Measurements from ENCODE around the gene FCER1G. TPM values are rescaled to one million over a fixed set of nuclear protein-coding genes. Genes with fewer than 3 reads are reported as not detected.
"Not testable (repeated sequence)": the region's sequence is repeated elsewhere in the genome, so short reads cannot be mapped to it uniquely, and the experiment has no call there.

FCER1G gene
- polyA plus RNA-seq, 2 donors, result 10.0 to 14.0 TPM

DNA sequence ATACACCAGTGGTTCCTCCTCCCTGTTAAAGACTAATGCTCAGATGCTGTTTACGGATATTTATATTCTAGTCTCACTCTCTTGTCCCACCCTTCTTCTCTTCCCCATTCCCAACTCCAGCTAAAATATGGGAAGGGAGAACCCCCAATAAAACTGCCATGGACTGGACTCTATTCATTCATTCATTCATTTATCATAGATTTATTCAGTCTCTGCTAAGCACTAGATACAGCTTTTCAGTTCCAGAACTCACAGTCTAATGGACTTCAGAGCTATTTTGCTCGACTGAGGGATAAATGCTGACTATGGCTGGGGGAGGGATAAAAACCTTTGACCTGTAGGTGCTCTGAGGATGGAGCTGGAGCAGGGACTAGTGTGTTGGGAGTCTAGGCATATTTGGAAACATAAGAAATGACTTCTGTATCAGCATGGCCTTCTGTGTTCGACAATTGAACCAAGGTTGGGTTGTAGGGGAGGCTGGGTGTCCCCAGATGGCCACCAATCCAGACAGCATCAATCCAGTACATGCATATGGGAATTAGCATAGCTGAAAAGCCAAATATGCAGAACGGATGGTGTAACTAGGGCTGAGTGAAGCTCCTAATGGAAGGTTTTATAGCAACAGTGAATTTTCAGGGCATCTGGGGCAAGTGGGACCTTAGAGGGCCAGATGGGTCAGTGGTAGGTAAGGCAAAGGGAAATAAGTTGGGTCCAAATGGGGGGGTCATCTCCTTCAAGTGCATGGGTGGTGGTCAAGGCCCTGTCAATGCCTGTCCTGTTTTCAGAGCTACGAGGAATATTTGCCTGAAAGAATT lies 4.2 kb downstream of the FCER1G start:
- WGBS, 2 donors, result 87 to 90% methylated on average over 5 of the region's 5 CpGs
- H3K36me3 ChIP-seq (ENCODE audit: control insufficient read depth in 2 of 2, insufficient read depth in 2 of 2, low read length in 1 of 2), result peaks cover 0 to 6% of the 10 kb centered on the region in 2 donors
- no peak overlapping the region for H3K4me3 ChIP-seq (ENCODE audit: low read depth in 1 of 2, low read length in 2 of 2)
- no peaks in the 10 kb centered on the region for H3K27me3 ChIP-seq (ENCODE audit: control insufficient read depth in 1 of 2, insufficient read depth in 2 of 2, low read length in 2 of 2)
- H3K27ac ChIP-seq (ENCODE audit: low read depth in 2 of 2, low read length in 1 of 2), result no peak overlapping the region
- H3K4me1 ChIP-seq (ENCODE audit: control insufficient read depth in 2 of 2, insufficient read depth in 2 of 2, low read length in 1 of 2), result no peaks in the 10 kb centered on the region
- H3K9me3 ChIP-seq (ENCODE audit: control insufficient read depth in 2 of 2, insufficient read depth in 1 of 2, low read depth in 1 of 2, low read length in 1 of 2), result no peaks in the 10 kb centered on the region

DNA sequence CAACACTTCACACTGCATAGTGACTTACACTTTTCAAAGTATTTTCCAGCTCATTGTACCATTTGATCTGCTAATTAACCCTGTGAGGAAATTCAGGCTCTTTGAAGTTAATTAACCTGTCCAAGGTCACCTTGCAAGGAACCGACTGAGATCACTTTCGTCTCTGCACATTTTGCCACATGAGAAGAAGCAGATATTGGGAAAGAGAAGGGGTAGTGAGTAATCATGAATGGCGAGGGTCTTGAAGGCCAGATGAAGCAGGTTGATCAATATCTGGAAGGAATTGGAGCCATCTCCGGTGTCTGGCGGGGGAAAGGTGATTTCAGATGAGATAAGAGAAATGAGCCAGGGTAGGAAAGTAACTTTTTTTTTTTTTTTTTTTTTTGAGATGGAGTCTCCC lies 4.9 kb downstream of the FCER1G start:
- no peaks in the 10 kb centered on the region for H3K9me3 ChIP-seq (ENCODE audit: control insufficient read depth in 2 of 2, insufficient read depth in 1 of 2, low read depth in 1 of 2, low read length in 1 of 2)
- H3K27ac ChIP-seq (ENCODE audit: low read depth in 2 of 2, low read length in 1 of 2), result no peak overlapping the region
- no peaks in the 10 kb centered on the region for H3K27me3 ChIP-seq (ENCODE audit: control insufficient read depth in 1 of 2, insufficient read depth in 2 of 2, low read length in 2 of 2)
- no peak overlapping the region for H3K4me3 ChIP-seq (ENCODE audit: low read depth in 1 of 2, low read length in 2 of 2)
- WGBS, 2 donors, result 84 to 85% methylated on average over 5 of the region's 5 CpGs
- peaks cover 0 to 3% of the 10 kb centered on the region in 2 donors for H3K36me3 ChIP-seq (ENCODE audit: control insufficient read depth in 2 of 2, insufficient read depth in 2 of 2, low read length in 1 of 2)
- H3K4me1 ChIP-seq (ENCODE audit: control insufficient read depth in 2 of 2, insufficient read depth in 2 of 2, low read length in 1 of 2), result no peaks in the 10 kb centered on the region

DNA sequence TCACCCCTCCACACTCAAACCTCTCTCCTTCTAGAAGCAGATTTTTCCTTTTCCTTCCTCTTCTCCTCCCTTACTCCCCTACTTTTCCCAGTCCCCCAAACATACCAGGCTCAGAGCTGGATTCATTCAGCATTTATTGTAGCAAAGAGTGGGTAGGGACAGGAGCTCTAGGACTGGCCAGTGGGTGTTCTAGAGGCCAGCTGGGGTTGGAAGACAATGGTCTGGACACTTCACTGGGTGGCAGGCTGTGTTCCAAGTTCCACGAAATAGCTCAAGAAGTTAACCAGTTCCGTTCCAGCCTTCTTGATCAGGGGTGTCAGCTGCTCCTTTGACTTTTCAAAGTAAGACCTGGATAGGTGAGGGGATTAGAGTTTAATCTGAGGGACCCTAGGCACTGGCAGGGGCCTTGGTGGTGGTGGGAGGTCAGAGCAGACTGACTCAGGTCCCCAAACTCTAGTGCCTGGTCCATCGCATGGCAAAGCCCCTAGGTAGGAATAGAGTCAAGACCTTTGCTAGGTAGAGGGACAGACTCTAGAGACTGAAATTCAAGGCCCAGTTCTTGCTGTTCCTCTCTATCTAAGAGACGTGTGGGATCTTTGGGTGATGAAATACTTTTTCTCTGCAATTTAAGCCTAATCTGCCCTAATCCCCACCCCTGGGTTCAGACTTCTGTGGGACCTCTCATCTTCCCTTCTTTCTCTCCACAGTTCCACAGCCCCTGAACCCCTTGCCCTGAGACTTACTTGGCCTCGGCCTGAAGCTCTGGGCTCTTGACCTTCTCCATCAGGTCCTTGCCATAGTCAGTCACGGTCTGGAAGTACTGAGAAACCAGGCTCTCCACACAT lies 7.3 kb downstream of the FCER1G start:
- Histone ChIP-seq H3K4me1 (ENCODE audit: control insufficient read depth in 2 of 2, insufficient read depth in 2 of 2, low read length in 1 of 2) (peaks cover 0 to 8% of the 10 kb centered on the region in 2 donors), H3K27ac (ENCODE audit: low read depth in 2 of 2, low read length in 1 of 2) (no peak overlapping the region), H3K9me3 (ENCODE audit: control insufficient read depth in 2 of 2, insufficient read depth in 1 of 2, low read depth in 1 of 2, low read length in 1 of 2) (no peaks in the 10 kb centered on the region), H3K27me3 (ENCODE audit: control insufficient read depth in 1 of 2, insufficient read depth in 2 of 2, low read length in 2 of 2) (no peaks in the 10 kb centered on the region), H3K4me3 (ENCODE audit: low read depth in 1 of 2, low read length in 2 of 2) (no peak overlapping the region), H3K36me3 (ENCODE audit: control insufficient read depth in 2 of 2, insufficient read depth in 2 of 2, low read length in 1 of 2) (no peaks in the 10 kb centered on the region)
- 80 to 83% methylated on average over 6 of the region's 6 CpGs for WGBS, 2 donors

DNA sequence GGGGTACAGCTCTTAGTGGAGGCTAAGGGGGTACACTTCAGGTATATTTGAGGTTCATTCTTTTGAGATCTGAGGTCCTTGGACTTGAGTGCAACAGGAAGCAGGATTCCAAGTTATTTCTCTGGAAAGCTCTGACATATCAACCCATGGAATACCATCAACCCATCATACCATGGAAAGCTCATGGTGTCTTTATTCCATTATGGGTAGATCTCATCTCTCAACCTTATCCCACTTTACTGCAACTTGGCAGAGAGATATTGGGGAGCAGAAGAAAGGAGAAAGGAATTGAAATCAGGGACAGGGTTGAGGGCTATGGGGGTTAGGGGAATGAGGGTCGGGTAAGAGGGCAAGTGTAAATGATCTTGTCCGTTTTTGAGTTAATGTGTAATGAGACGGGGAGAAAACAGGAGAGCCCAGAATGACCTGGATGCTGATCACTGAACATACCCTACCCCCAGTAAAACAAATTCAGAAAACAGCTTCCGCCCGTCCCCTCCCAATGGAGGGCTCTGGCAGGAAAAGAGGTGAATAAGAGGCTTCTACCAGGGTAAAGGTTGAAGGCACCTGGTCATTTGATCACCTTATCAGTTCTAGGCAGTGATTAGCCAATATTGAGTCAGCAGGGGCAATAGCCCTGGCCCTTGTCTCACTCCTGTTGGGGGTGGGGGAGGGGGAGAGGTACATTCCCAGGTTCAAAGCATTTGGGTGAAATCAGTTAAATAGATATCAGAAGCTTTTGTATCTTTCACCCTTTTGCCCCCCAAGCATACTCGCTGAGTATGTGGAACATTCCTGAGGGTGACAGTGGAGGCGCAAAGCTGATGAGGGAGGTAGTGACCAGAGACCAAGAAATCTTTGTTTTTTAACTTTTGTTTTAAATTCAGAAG lies 9.0 kb downstream of the FCER1G start:
- H3K9me3 ChIP-seq (ENCODE audit: control insufficient read depth in 2 of 2, insufficient read depth in 1 of 2, low read depth in 1 of 2, low read length in 1 of 2), result no peaks in the 10 kb centered on the region
- no peak overlapping the region for H3K4me3 ChIP-seq (ENCODE audit: low read depth in 1 of 2, low read length in 2 of 2)
- no peaks in the 10 kb centered on the region for H3K27me3 ChIP-seq (ENCODE audit: control insufficient read depth in 1 of 2, insufficient read depth in 2 of 2, low read length in 2 of 2)
- whole genome bisulfite sequencing, 2 donors, result 80 to 86% methylated on average over 7 of the region's 7 CpGs
- peaks cover 2 to 8% of the 10 kb centered on the region in 2 donors for H3K4me1 ChIP-seq (ENCODE audit: control insufficient read depth in 2 of 2, insufficient read depth in 2 of 2, low read length in 1 of 2)
- H3K27ac ChIP-seq (ENCODE audit: low read depth in 2 of 2, low read length in 1 of 2), result no peak overlapping the region
- H3K36me3 ChIP-seq (ENCODE audit: control insufficient read depth in 2 of 2, insufficient read depth in 2 of 2, low read length in 1 of 2), result peaks cover 0 to 12% of the 10 kb centered on the region in 2 donors

DNA sequence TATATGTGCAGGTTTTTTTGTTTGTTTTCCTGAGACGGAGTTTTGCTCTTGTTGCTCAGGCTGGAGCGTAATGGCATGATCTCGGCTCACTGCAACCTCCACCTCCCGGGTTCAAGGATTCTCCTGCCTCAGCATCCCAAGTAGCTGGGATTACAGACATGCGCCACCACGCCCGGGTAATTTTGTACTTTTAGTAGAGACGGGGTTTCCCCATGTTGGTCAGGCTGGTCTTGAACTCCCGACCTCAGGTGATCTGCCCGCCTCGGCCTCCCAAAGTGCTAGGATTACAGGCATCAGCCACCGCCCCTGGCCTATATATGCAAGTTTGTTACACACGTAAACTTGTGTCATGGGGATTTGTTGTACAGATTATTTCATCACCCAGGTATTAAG lies 9.6 kb downstream of the FCER1G start:
- 71 to 82% methylated on average over 12 to 13 of the region's 13 CpGs for WGBS, 2 donors
- H3K27ac ChIP-seq (ENCODE audit: low read depth in 2 of 2, low read length in 1 of 2), result not testable (repeated sequence)
- H3K36me3 ChIP-seq (ENCODE audit: control insufficient read depth in 2 of 2, insufficient read depth in 2 of 2, low read length in 1 of 2), result peaks cover 0 to 16% of the 10 kb centered on the region in 2 donors

DNA sequence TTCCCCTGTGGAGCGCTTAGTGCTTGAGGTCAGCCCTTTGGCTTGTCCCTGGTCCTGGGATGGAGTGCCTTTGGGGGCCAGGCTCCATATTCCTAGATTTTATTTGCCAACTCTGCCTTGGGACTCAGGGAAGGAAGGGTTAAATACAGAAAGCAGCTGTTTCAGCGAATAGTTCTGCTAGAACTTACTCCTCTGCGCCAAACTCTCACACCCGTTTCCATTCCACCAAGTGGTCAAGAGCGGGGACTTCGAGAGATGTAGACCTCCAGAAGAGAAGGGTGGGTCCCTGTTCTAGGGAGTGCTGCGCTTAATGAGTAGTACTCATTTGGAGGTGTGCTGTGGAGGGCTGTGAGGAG lies 10.1 kb downstream of the FCER1G start:
- H3K4me3 ChIP-seq (ENCODE audit: low read depth in 1 of 2, low read length in 2 of 2), result no peak overlapping the region
- WGBS, 2 donors, result 67 to 70% methylated on average over 7 of the region's 7 CpGs
- H3K27ac ChIP-seq (ENCODE audit: low read depth in 2 of 2, low read length in 1 of 2), result peak overlapping the region; percentile 64 to 81
- no peaks in the 10 kb centered on the region for H3K9me3 ChIP-seq (ENCODE audit: control insufficient read depth in 2 of 2, insufficient read depth in 1 of 2, low read depth in 1 of 2, low read length in 1 of 2)
- H3K36me3 ChIP-seq (ENCODE audit: control insufficient read depth in 2 of 2, insufficient read depth in 2 of 2, low read length in 1 of 2), result peaks cover 0 to 18% of the 10 kb centered on the region in 2 donors
- H3K27me3 ChIP-seq (ENCODE audit: control insufficient read depth in 1 of 2, insufficient read depth in 2 of 2, low read length in 2 of 2), result no peaks in the 10 kb centered on the region
- peaks cover 2 to 8% of the 10 kb centered on the region in 2 donors for H3K4me1 ChIP-seq (ENCODE audit: control insufficient read depth in 2 of 2, insufficient read depth in 2 of 2, low read length in 1 of 2)

More for the DNA sequence above, 9.6 kb downstream of the FCER1G start:
- not testable (repeated sequence) for H3K9me3 ChIP-seq (ENCODE audit: control insufficient read depth in 2 of 2, insufficient read depth in 1 of 2, low read depth in 1 of 2, low read length in 1 of 2); H3K4me1 ChIP-seq (ENCODE audit: control insufficient read depth in 2 of 2, insufficient read depth in 2 of 2, low read length in 1 of 2); H3K27me3 ChIP-seq (ENCODE audit: control insufficient read depth in 1 of 2, insufficient read depth in 2 of 2, low read length in 2 of 2); H3K4me3 ChIP-seq (ENCODE audit: low read depth in 1 of 2, low read length in 2 of 2)

DNA sequence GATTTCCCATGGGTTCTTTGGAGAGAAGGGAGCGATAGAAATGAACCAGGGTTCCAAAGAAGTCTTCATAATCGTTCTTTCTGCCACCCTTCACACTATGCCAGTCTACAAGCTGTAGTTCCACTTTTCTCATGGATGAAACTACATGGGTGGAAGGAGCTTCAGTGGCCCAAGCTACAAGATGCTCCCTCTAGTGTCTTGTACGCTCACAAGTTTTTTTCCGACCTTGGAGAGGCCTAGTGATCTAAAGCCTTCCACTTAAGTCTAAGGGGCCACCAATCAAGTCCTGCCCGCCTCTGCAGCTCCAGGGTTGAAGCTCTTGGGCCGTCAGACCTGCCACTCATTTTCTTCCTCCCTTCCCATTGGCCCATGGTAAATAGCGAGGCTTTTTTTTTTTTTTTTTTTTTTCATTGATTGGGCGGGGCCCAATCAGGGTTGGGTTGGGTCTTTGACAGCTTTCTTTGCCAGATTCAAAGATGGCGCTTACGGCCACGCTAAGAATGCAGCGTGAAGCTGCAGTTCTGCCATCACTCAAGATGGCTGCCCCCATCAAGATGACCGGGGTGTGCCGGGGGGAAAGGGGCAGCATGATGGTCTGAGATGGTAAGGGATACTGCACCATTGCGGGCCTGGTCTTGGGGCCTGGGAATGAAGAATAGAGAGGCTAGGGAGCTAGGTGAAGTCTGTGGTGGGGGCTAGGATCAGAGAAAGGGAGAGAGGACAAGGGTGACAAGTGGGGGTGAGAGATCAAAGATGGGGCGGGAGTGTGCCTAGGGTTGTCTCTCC lies 10.6 kb downstream of the FCER1G start, which contains the start of gene TOMM40L:
TSS of gene TOMM40L (plus strand) at position 527 of the 786 bp plus-strand sequence. CDS start 430 bp downstream, outside the sequence.
- H3K36me3 ChIP-seq (ENCODE audit: control insufficient read depth in 2 of 2, insufficient read depth in 2 of 2, low read length in 1 of 2), result peaks cover 0 to 19% of the 10 kb centered on the region in 2 donors
- 6 to 7% methylated on average over 16 of the region's 16 CpGs for WGBS, 2 donors
- H3K27ac ChIP-seq (ENCODE audit: low read depth in 2 of 2, low read length in 1 of 2), result peak within 1 kb of the TSS; percentile 64 to 82

DNA sequence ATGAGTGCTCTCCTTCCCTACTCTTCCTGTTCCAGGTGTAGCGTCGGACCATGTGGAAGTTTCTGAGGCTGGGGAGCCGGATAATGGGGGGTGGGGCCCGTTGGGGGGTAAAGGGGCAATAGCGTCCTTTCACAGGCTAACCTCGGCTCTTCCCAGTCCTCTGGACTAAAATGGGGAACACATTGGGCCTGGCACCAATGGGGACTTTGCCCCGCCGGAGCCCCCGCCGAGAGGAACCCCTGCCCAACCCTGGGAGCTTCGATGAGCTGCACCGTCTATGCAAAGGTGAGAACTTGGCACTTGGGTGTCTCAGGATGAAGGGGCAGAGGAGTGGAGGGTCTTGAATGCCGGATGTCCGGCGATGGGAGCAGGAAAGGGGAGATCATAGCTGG lies 11.2 kb downstream of the FCER1G start:
- Histone ChIP-seq H3K4me1 (ENCODE audit: control insufficient read depth in 2 of 2, insufficient read depth in 2 of 2, low read length in 1 of 2) (peaks cover 2 to 8% of the 10 kb centered on the region in 2 donors), H3K27ac (ENCODE audit: low read depth in 2 of 2, low read length in 1 of 2) (peak overlapping the region; percentile 19 to 82), H3K9me3 (ENCODE audit: control insufficient read depth in 2 of 2, insufficient read depth in 1 of 2, low read depth in 1 of 2, low read length in 1 of 2) (no peaks in the 10 kb centered on the region), H3K36me3 (ENCODE audit: control insufficient read depth in 2 of 2, insufficient read depth in 2 of 2, low read length in 1 of 2) (peaks cover 0 to 19% of the 10 kb centered on the region in 2 donors), H3K27me3 (ENCODE audit: control insufficient read depth in 1 of 2, insufficient read depth in 2 of 2, low read length in 2 of 2) (no peaks in the 10 kb centered on the region), H3K4me3 (ENCODE audit: low read depth in 1 of 2, low read length in 2 of 2) (peak overlapping the region; percentile 64 to 89)
- WGBS, 2 donors, result 7% methylated on average over 15 of the region's 15 CpGs

More for the DNA sequence above, 10.6 kb downstream of the FCER1G start, which contains the start of gene TOMM40L:
- peaks cover 2 to 8% of the 10 kb centered on the region in 2 donors for H3K4me1 ChIP-seq (ENCODE audit: control insufficient read depth in 2 of 2, insufficient read depth in 2 of 2, low read length in 1 of 2)
- no peaks in the 10 kb centered on the region for H3K27me3 ChIP-seq (ENCODE audit: control insufficient read depth in 1 of 2, insufficient read depth in 2 of 2, low read length in 2 of 2)
- H3K4me3 ChIP-seq (ENCODE audit: low read depth in 1 of 2, low read length in 2 of 2), result peak within 1 kb of the TSS; percentile 64 to 89
- H3K9me3 ChIP-seq (ENCODE audit: control insufficient read depth in 2 of 2, insufficient read depth in 1 of 2, low read depth in 1 of 2, low read length in 1 of 2), result no peaks in the 10 kb centered on the region
